Transverse colon (tissue), 4 donors: ENCODE data around the gene RAD52. TPM values are rescaled to one million over a fixed set of nuclear protein-coding genes. Genes with fewer than 3 reads are reported as not detected.

Experiments used
- DNase-seq: peaks from one replicate; pipeline ENCODE4 v3.0.0-alpha.2; 2019
- H3K27ac ChIP-seq, 4 donors: fragments of 200-600 bp; sonication (generic); 2 replicates each; pipeline ENCODE4 v1.5.1; 2016 to 2018; ENCODE audit warnings: inconsistent platforms in 4 of 4
- H3K27me3 ChIP-seq: fragments of 200-600 bp; sonication (generic); 2 replicates; pipeline ENCODE4 v1.5.1; 2017; ENCODE audit warnings: inconsistent platforms
- H3K36me3 ChIP-seq, 4 donors: fragments of 200-600 bp; sonication (generic); 2 replicates each; pipeline ENCODE4 v1.5.1; 2017 to 2019; ENCODE audit warnings: inconsistent platforms in 4 of 4
- H3K4me1 ChIP-seq, 4 donors: fragments of 200-600 bp; sonication (generic); 2 replicates each; pipeline ENCODE4 v1.5.1; 2017 to 2020; ENCODE audit warnings: inconsistent platforms in 4 of 4
- H3K4me3 ChIP-seq, 4 donors: fragments of 200-600 bp; sonication (generic); 1 replicate in 1 of 4; 2 replicates in 3 of 4; pipeline versions ENCODE4 v1.5.1 to v1.6.1; 2017 to 2019; ENCODE audit warnings: inconsistent platforms in 4 of 4
- H3K9me3 ChIP-seq, 2 donors: fragments of 200-600 bp; sonication (generic); 2 replicates each; pipeline ENCODE4 v1.5.1; 2017 to 2019; ENCODE audit warnings: inconsistent platforms in 2 of 2
- CTCF ChIP-seq, 5 experiments: fragments of 200-600 bp in 3 of 5; fragments of 450-650 bp in 2 of 5; sonication (generic) in 3 of 5; IDR thresholded peaks; 1 replicate in 2 of 5; 2 replicates in 3 of 5; pipeline ENCODE4 v1.5.1; 2016 to 2017; ENCODE audit warnings: antibody characterized with exemption in 5 of 5, inconsistent platforms in 3 of 5, mild to moderate bottlenecking in 2 of 5, moderate library complexity in 1 of 5
- EP300 ChIP-seq: sonication (generic); formaldehyde crosslinking; IDR thresholded peaks from one replicate; pipeline ENCODE4 v1.6.1; 2017; ENCODE audit warnings: antibody characterized with exemption, low read depth
- POLR2A ChIP-seq: fragments of 450-650 bp; IDR thresholded peaks from one replicate; pipeline ENCODE4 v1.6.1; 2016; ENCODE audit warnings: antibody characterized with exemption, mild to moderate bottlenecking, moderate library complexity
- POLR2AphosphoS5 ChIP-seq, 3 donors: sonication (generic); formaldehyde crosslinking; IDR thresholded peaks; one replicate each; pipeline ENCODE4 v1.6.1; 2016; ENCODE audit warnings: antibody characterized with exemption in 3 of 3
- WGBS, 2 donors: methylation state at CpG; one replicate each; pipeline ENCODE4 v1.1.5; 2018; ENCODE audit warnings: low coverage in 1 of 2; 5-methylcytosine and 5-hydroxymethylcytosine counted together
- in situ Hi-C, 4 donors: fragments of 200-750 bp; cut with MboI; loops; one replicate each; pipeline versions ENCODE4 v1.15.0 to v1.15.1; 2017; ENCODE audit warnings: low sequenced_read_pairs in 3 of 4, low pct_ligation_motif_present in 1 of 4, low pct_unique_long_range_greater_than_20kb in 1 of 4
- intact Hi-C: fragments of 100-400 bp; cut with DNase I; formaldehyde crosslinking; loops from one replicate; pipeline ENCODE4 v1.15.1; 2023; ENCODE audit warnings: low total_unique reads
- total RNA-seq, 4 donors: library from RNA; depleted of rRNA; stranded (reverse); fragments of >200 nt; gene quantifications; one replicate each; pipeline ENCODE4 v1.1.0, GENCODE V29; 2016

Gene RAD52
- total RNA-seq, 4 donors from 2014 or later = 12.7 to 84.2 (median 31.4) TPM

GRCh38 chr12:911191-911826 lies 38.2 kb downstream of the RAD52 start:
- Histone ChIP-seq H3K36me3 (peaks cover 0 to 50% (median 15%) of the 10 kb centered on the region in 4 donors), H3K4me3 (no peak overlapping the region)
- intact Hi-C loops = no loop called here

GRCh38 chr12:910416-910815 lies 39.1 kb downstream of the RAD52 start:
- in situ Hi-C loops (no loop called here), intact Hi-C loops (no loop called here)
- H3K4me3 ChIP-seq = no peak overlapping the region
- DNase-seq = no peak
- no peak overlapping the region for H3K27ac ChIP-seq
- 74 to 78% methylated on average over 4 of the region's 4 CpGs for WGBS, 2 donors
- H3K27me3 ChIP-seq = no peaks in the 10 kb centered on the region
- no peaks in the 10 kb centered on the region for H3K9me3 ChIP-seq
- TF ChIP-seq EP300 (no peak), POLR2A (no peak), POLR2AphosphoS5 (IDR thresholded peaks at IDR 0.05) (no peak), CTCF (IDR thresholded peaks at IDR 0.05) (no peak)
- H3K4me1 ChIP-seq = no peaks in the 10 kb centered on the region
- H3K36me3 ChIP-seq = peaks cover 0 to 50% (median 13%) of the 10 kb centered on the region in 4 donors

More at GRCh38 chr12:911191-911826, 38.2 kb downstream of the RAD52 start:
- Histone ChIP-seq H3K4me1 (no peaks in the 10 kb centered on the region), H3K9me3 (no peaks in the 10 kb centered on the region), H3K27me3 (no peaks in the 10 kb centered on the region), H3K27ac (no peak overlapping the region)
- DNase-seq = no peak
- WGBS, 2 donors = 82 to 89% methylated on average over 7 to 10 of the region's 10 CpGs
- in situ Hi-C loops = no loop called here
- no peak for TF ChIP-seq EP300
- no peak for TF ChIP-seq POLR2A
- TF ChIP-seq POLR2AphosphoS5 (IDR thresholded peaks at IDR 0.05) = no peak
- TF ChIP-seq CTCF (IDR thresholded peaks at IDR 0.05) = no peak

- Histone ChIP-seq H3K36me3 (peaks cover 0 to 55% (median 13%) of the 10 kb centered on the region in 4 donors), H3K9me3 (no peaks in the 10 kb centered on the region), H3K4me1 (no peaks in the 10 kb centered on the region), H3K27me3 (no peaks in the 10 kb centered on the region), H3K27ac (no peak overlapping the region), H3K4me3 (no peak overlapping the region)
- no peak for DNase-seq
- in situ Hi-C loops (no loop called here), intact Hi-C loops (no loop called here)
- WGBS, 2 donors = 76 to 85% methylated on average over 2 to 3 of the region's 3 CpGs
- TF ChIP-seq POLR2A (no peak), CTCF (IDR thresholded peaks at IDR 0.05) (no peak), EP300 (no peak), POLR2AphosphoS5 (IDR thresholded peaks at IDR 0.05) (no peak)
Measured at GRCh38 chr12:909861-910260, 39.6 kb downstream of the RAD52 start.

GRCh38 chr12:907413-908185 lies 41.9 kb downstream of the RAD52 start:
- Histone ChIP-seq H3K36me3 (peaks cover 0 to 42% (median 11%) of the 10 kb centered on the region in 4 donors), H3K9me3 (no peaks in the 10 kb centered on the region), H3K27me3 (no peaks in the 10 kb centered on the region), H3K27ac (no peak overlapping the region), H3K4me1 (no peaks in the 10 kb centered on the region), H3K4me3 (no peak overlapping the region)
- in situ Hi-C loops = no loop called here
- intact Hi-C loops = no loop called here
- WGBS, 2 donors = 80 to 81% methylated on average over 14 to 16 of the region's 16 CpGs
- no peak for DNase-seq
- no peak for TF ChIP-seq POLR2A
- TF ChIP-seq CTCF (IDR thresholded peaks at IDR 0.05) = no peak
- TF ChIP-seq EP300 = no peak
- no peak for TF ChIP-seq POLR2AphosphoS5 (IDR thresholded peaks at IDR 0.05)
